NCI-H1105 (cell line): ENCODE results near the gene KNG1.
"Not testable (repeated sequence)": the region's sequence is repeated elsewhere in the genome, so short reads cannot be mapped to it uniquely, and the experiment has no call there.

Source experiments
- DNase-seq: peaks from one replicate; lab custom pipeline; 2025; lab: John Stamatoyannopoulos, UW

The KNG1 gene

GRCh38 chr3:186717039-186717457 is at the start of gene KNG1:
Gene KNG1, plus strand, starts transcription at chr3:186717359. Its CDS starts 184 bp downstream, at chr3:186717543.
- DNase-seq, result no peak

- no peak for DNase-seq
Observed at GRCh38 chr3:186668426-186668825, 48.7 kb upstream of the KNG1 start.

GRCh38 chr3:186669378-186670084 is 47.6 kb upstream of the KNG1 start:
- no peak for DNase-seq

GRCh38 chr3:186670155-186670554 is 47.0 kb upstream of the KNG1 start:
- no peak for DNase-seq

- DNase-seq, result no peak
Observed at GRCh38 chr3:186671051-186671450, 46.1 kb upstream of the KNG1 start.

GRCh38 chr3:186678604-186679003 is 38.6 kb upstream of the KNG1 start:
- DNase-seq, result no peak

GRCh38 chr3:186679151-186679550 is 38.0 kb upstream of the KNG1 start:
- DNase-seq, result no peak

GRCh38 chr3:186680869-186681268 is 36.3 kb upstream of the KNG1 start:
- DNase-seq, result no peak

- no peak for DNase-seq
Observed at GRCh38 chr3:186682812-186683211, 34.3 kb upstream of the KNG1 start.

- no peak for DNase-seq
Observed at GRCh38 chr3:186683979-186684378, 33.2 kb upstream of the KNG1 start.

- not testable (repeated sequence) for DNase-seq
Observed at GRCh38 chr3:186686475-186686874, 30.7 kb upstream of the KNG1 start.

- DNase-seq, result no peak
Observed at GRCh38 chr3:186687120-186687651, 30.0 kb upstream of the KNG1 start.

GRCh38 chr3:186690304-186690703 is 26.9 kb upstream of the KNG1 start:
- DNase-seq, result not testable (repeated sequence)

GRCh38 chr3:186691676-186692075 is 25.5 kb upstream of the KNG1 start:
- DNase-seq, result no peak

- DNase-seq, result no peak
Observed at GRCh38 chr3:186693843-186694242, 23.3 kb upstream of the KNG1 start.

- no peak for DNase-seq
Observed at GRCh38 chr3:186694288-186695032, 22.7 kb upstream of the KNG1 start.

- no peak for DNase-seq
Observed at GRCh38 chr3:186696522-186696921, 20.6 kb upstream of the KNG1 start.

GRCh38 chr3:186697510-186697909 is 19.6 kb upstream of the KNG1 start:
- DNase-seq, result no peak

- no peak for DNase-seq
Observed at GRCh38 chr3:186700267-186700666, 16.9 kb upstream of the KNG1 start.

- DNase-seq, result not testable (repeated sequence)
Observed at GRCh38 chr3:186702451-186702850, 14.7 kb upstream of the KNG1 start.

GRCh38 chr3:186705882-186706780 is 11.0 kb upstream of the KNG1 start:
- no peak for DNase-seq
